SK-N-SH (cell line): ENCODE results near the gene PLEKHG3. TPM values are rescaled to one million over a fixed set of nuclear protein-coding genes. Genes with fewer than 3 reads are reported as not detected.

Experiments used
- CTCF ChIA-PET: fragments of 300-600, 350-600 bp; formaldehyde crosslinking; extraction: SDS; loops from one replicate; lab custom pipeline; 2021; lab: Yijun Ruan, JAX
- POLR2A ChIA-PET: fragments of 350-600 bp; sonication (Branson Sonifier 250); formaldehyde crosslinking; extraction: SDS; loops from one replicate; lab custom pipeline; 2020; ENCODE audit warnings: antibody characterized with exemption, inconsistent platforms; lab: Yijun Ruan, JAX
- DNase-seq: peaks from one replicate; pipeline ENCODE4 v3.0.0; 2012
- H2AFZ ChIP-seq: fragments of 200-600 bp; sonication (generic); 2 replicates; pipeline ENCODE4 v1.8.1; 2016; ENCODE audit warnings: antibody characterized with exemption, mild to moderate bottlenecking, low read depth
- H3F3A ChIP-seq: fragments of 200-600 bp; sonication (generic); replicated peaks from 2 replicates; pipeline ENCODE3; 2016; ENCODE audit warnings: antibody characterized with exemption, mild to moderate bottlenecking; ENCODE audit not compliant: insufficient read depth
- H3K27ac ChIP-seq, 2 experiments: fragments of 200-500 bp in 1 of 2; fragments of 200-600 bp in 1 of 2; sonication (Bioruptor generic) in 1 of 2; sonication (generic), shearing (Covaris generic) in 1 of 2; 2 replicates each; pipeline versions ENCODE4 v1.5.1 to v1.6.1; 2014 to 2016; ENCODE audit warnings: low read depth in 2 of 2, inconsistent platforms in 1 of 2, low read length in 1 of 2, mild to moderate bottlenecking in 1 of 2, mixed read lengths in 1 of 2
- H3K27me3 ChIP-seq: fragments of 200-600 bp; sonication (generic), shearing (Covaris generic); 2 replicates; pipeline ENCODE4 v1.6.1; 2016; ENCODE audit warnings: mixed run types; ENCODE audit not compliant: insufficient read depth
- H3K36me3 ChIP-seq, 2 experiments: fragments of 200-500 bp in 1 of 2; fragments of 200-600 bp in 1 of 2; sonication (Bioruptor generic) in 1 of 2; sonication (generic) in 1 of 2; replicated peaks in 1 of 2; 2 replicates each; pipeline versions ENCODE3 to v1.5.1; 2014 to 2016; ENCODE audit warnings: low read length in 1 of 2, mild to moderate bottlenecking in 1 of 2; ENCODE audit not compliant: insufficient read depth in 2 of 2, control insufficient read depth in 1 of 2
- H3K4me1 ChIP-seq, 2 experiments: fragments of 200-500 bp in 1 of 2; fragments of 200-600 bp in 1 of 2; sonication (Bioruptor generic) in 1 of 2; sonication (generic), shearing (Covaris generic) in 1 of 2; 2 replicates each; pipeline versions ENCODE4 v1.5.1 to v1.6.1; 2014 to 2016; ENCODE audit warnings: low read depth in 1 of 2, low read length in 1 of 2, mixed run types in 1 of 2; ENCODE audit not compliant: insufficient read depth in 2 of 2, control insufficient read depth in 1 of 2
- H3K4me2 ChIP-seq: fragments of 200-600 bp; sonication (generic), shearing (Covaris generic); 2 replicates; pipeline ENCODE4 v1.6.1; 2017; ENCODE audit warnings: mixed run types
- H3K4me3 ChIP-seq, 2 experiments: fragments of 200-500 bp in 1 of 2; fragments of 200-600 bp in 1 of 2; sonication (Bioruptor generic) in 1 of 2; sonication (generic), shearing (Covaris generic) in 1 of 2; 2 replicates each; pipeline versions ENCODE4 v1.5.1 to v1.8.1; 2014 to 2016; ENCODE audit warnings: low read depth in 2 of 2, inconsistent platforms in 1 of 2, low read length in 1 of 2, mild to moderate bottlenecking in 1 of 2, mixed read lengths in 1 of 2, moderate library complexity in 1 of 2
- H3K79me2 ChIP-seq: fragments of 200-600 bp; sonication (generic); 2 replicates; pipeline ENCODE4 v1.8.1; 2017; ENCODE audit warnings: mild to moderate bottlenecking; ENCODE audit not compliant: insufficient read depth
- H3K9ac ChIP-seq: fragments of 200-600 bp; sonication (generic); 2 replicates; pipeline ENCODE4 v1.6.1; 2017; ENCODE audit warnings: mixed run types
- H3K9me2 ChIP-seq: fragments of 200-600 bp; sonication (generic); 2 replicates; pipeline ENCODE4 v1.6.1; 2017; ENCODE audit warnings: mixed run types
- H3K9me3 ChIP-seq: fragments of 200-600 bp; sonication (generic); 2 replicates; pipeline ENCODE4 v1.6.1; 2017; ENCODE audit warnings: mixed run types, mild to moderate bottlenecking, moderate library complexity
- H4K20me1 ChIP-seq: fragments of 200-600 bp; sonication (generic); 2 replicates; pipeline ENCODE4 v1.6.1; 2017; ENCODE audit warnings: mild to moderate bottlenecking, mixed run types; ENCODE audit not compliant: insufficient read depth
- CHD2 ChIP-seq: fragments of 150-350 bp; IDR thresholded peaks from 2 replicates; pipeline ENCODE4 v1.6.1; 2018; ENCODE audit warnings: low read length; ENCODE audit not compliant: partially characterized antibody
- FOSL2 ChIP-seq: IDR thresholded peaks from 2 replicates; pipeline ENCODE4 v1.4.0; 2012; ENCODE audit warnings: low read depth, mild to moderate bottlenecking, moderate library complexity, borderline replicate concordance
- GATA2 ChIP-seq: sonication (generic); formaldehyde crosslinking; IDR thresholded peaks from 2 replicates; pipeline ENCODE4 v1.5.0; 2020; ENCODE audit warnings: mild to moderate bottlenecking, missing genetic modification reagents
- JUND ChIP-seq: IDR thresholded peaks from 2 replicates; pipeline ENCODE4 v1.4.0; 2012
- MXI1 ChIP-seq: IDR thresholded peaks from 2 replicates; pipeline ENCODE4 v1.6.1; 2012; ENCODE audit warnings: mild to moderate bottlenecking, low read depth, low read length, improper control_type of control experiment
- NFIC ChIP-seq: IDR thresholded peaks from 2 replicates; pipeline ENCODE4 v1.4.0; 2012; ENCODE audit warnings: borderline replicate concordance
- POLR2AphosphoS5 ChIP-seq: IDR thresholded peaks from 2 replicates; pipeline ENCODE4 v1.6.1; 2012; ENCODE audit warnings: low read depth, low read length
- RXRA ChIP-seq: IDR thresholded peaks from 2 replicates; pipeline ENCODE4 v1.4.0; 2012; ENCODE audit warnings: low read depth, mild to moderate bottlenecking, borderline replicate concordance
- TCF12 ChIP-seq: IDR thresholded peaks from 2 replicates; pipeline ENCODE4 v1.4.0; 2012
- TEAD4 ChIP-seq: IDR thresholded peaks from 2 replicates; pipeline ENCODE4 v1.4.0; 2012; ENCODE audit warnings: mild to moderate bottlenecking, borderline replicate concordance; ENCODE audit not compliant: insufficient read depth
- YY1 ChIP-seq: IDR thresholded peaks from 2 replicates; pipeline ENCODE4 v1.4.0; 2012; ENCODE audit warnings: low read depth, mild to moderate bottlenecking
- WGBS: methylation state at CpG from one replicate; pipeline ENCODE4 v1.1.6; 2017; ENCODE audit warnings: low lambda C conversion rate; 5-methylcytosine and 5-hydroxymethylcytosine counted together
- polyA plus RNA-seq, 3 experiments: library from polyadenylated mRNA; depleted of rRNA; stranded (reverse); fragments of >200 nt; gene quantifications; 2 replicates each; pipeline ENCODE4 v1.2.3, GENCODE V29; 2012
- TF ChIP-seq, protein P1 (sequence below): IDR thresholded peaks from 2 replicates; pipeline ENCODE4 v1.4.0; 2012; ENCODE audit warnings: low read depth, borderline replicate concordance
- TF ChIP-seq, protein P2 (sequence below): IDR thresholded peaks from 2 replicates; pipeline ENCODE4 v1.4.0; 2012; ENCODE audit warnings: low read depth
- TF ChIP-seq, protein P3 (sequence below): IDR thresholded peaks from 2 replicates; pipeline ENCODE4 v1.6.1; 2012; ENCODE audit warnings: mild to moderate bottlenecking, low read depth, low read length, moderate library complexity

PLEKHG3 gene
- polyA plus RNA-seq, 1 of the 3 experiments (the other 2 are of a cell fraction) = 5.1 TPM

DNA sequence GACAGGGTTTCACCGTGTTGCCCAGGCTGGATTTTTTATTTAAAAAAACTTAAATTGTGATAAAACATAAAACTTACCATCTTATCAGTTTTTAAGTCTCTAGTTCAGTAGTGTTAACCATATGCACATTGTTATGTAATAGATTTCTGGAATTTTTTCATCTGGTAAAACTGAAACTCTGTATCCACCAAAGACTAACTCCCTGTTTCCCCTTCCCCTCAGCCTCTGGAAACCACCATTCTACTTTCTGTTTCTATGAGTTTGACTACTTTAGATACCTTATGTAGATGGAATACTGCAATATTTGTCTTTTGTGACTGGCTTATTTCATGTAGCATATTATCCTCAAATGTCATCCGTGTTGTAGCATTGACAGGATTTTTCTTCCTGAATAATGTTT lies 12.8 kb upstream of the PLEKHG3 start:
- TF ChIP-seq, protein P1, sequence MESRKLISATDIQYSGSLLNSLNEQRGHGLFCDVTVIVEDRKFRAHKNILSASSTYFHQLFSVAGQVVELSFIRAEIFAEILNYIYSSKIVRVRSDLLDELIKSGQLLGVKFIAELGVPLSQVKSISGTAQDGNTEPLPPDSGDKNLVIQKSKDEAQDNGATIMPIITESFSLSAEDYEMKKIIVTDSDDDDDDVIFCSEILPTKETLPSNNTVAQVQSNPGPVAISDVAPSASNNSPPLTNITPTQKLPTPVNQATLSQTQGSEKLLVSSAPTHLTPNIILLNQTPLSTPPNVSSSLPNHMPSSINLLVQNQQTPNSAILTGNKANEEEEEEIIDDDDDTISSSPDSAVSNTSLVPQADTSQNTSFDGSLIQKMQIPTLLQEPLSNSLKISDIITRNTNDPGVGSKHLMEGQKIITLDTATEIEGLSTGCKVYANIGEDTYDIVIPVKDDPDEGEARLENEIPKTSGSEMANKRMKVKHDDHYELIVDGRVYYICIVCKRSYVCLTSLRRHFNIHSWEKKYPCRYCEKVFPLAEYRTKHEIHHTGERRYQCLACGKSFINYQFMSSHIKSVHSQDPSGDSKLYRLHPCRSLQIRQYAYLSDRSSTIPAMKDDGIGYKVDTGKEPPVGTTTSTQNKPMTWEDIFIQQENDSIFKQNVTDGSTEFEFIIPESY = no peak
- no peak for TF ChIP-seq JUND
- no peak for TF ChIP-seq FOSL2
- no peak for TF ChIP-seq MXI1
- no peak for TF ChIP-seq TEAD4
- TF ChIP-seq GATA2 (CRISPR knock-in tag) = no peak
- peaks cover 0 to 8% of the 10 kb centered on the region in 2 experiments; a peak in 1 of 4 replicates for H3K4me1 ChIP-seq
- 60% methylated on average over 2 of the region's 2 CpGs for WGBS
- DNase-seq = no peak
- H3F3A ChIP-seq = no peaks in the 10 kb centered on the region
- no peaks in the 10 kb centered on the region for H3K9me2 ChIP-seq
- no peak overlapping the region for H2AFZ ChIP-seq
- ChIA-PET POLR2A (interaction anchor here (1.1 kb wide), 1 partner anchor 13 kb away, joined by 4 read pairs; the partner anchor contains the start of gene PLEKHG3), CTCF (interaction anchor here (1.6 kb wide), 1 partner anchor 200 kb away, joined by 4 read pairs; no protein-coding TSS in a partner anchor)
- no peaks in the 10 kb centered on the region for H3K9me3 ChIP-seq
- peaks cover 10% of the 10 kb centered on the region; the same call in 1 of the 2 replicates for H3K27me3 ChIP-seq
- no peak overlapping the region for H3K4me3 ChIP-seq
- H3K27ac ChIP-seq = no peak overlapping the region
- H4K20me1 ChIP-seq = no peaks in the 10 kb centered on the region
- H3K4me2 ChIP-seq = no peak overlapping the region
- no peak overlapping the region for H3K9ac ChIP-seq
- H3K36me3 ChIP-seq = no peaks in the 10 kb centered on the region
- no peaks in the 10 kb centered on the region for H3K79me2 ChIP-seq

DNA sequence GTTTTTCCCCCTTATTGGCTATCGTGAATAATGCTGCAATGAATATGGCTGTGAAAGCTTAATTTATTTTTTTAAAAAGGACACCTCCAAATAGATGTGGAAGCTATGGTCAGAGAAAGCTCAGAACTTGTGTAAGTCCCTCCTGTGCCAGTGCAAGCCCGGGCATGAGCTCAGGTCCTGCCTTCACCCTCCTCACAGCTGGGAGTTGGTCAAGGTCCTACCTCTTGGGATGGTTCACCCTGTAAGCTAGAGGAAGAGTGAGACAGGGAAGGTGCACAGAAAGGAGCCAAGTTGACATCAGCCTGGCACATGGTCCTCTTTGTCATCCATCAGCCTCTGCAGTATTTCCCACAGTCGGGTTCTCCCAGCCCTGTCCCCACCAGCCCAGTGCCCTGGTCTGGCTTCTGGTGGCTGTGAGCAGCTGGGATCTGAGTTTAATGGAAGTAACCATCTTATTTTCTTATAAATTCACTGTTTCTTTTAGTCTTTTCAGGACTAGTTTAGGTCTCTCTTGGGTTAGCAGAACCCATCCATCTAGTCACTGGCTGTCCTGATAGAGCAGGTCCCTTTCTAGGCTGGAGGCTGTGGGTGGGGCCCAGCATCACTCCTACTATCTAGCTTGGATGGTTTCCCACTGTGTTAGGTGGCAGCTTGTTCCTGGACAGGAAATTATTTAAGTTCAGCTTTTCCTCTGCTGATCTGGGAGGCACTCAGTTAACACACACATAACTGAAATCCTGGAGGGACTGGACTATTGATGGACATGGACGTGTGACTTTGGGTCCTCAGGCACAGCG lies 11.8 kb upstream of the PLEKHG3 start:
- no peak for DNase-seq
- no peaks in the 10 kb centered on the region for H3K79me2 ChIP-seq
- ChIA-PET CTCF (interaction anchor here (0.8 to 1.7 kb wide), 3 partner anchors 20 to 199 kb away, joined by 3 to 5 read pairs (median 4); no protein-coding TSS in a partner anchor), POLR2A (interaction anchor here (1.1 kb wide), 1 partner anchor 12 kb away, joined by 4 read pairs; the partner anchor contains the start of gene PLEKHG3)
- 77% methylated on average over 5 of the region's 5 CpGs for WGBS
- H3K9ac ChIP-seq = no peak overlapping the region
- H3K4me3 ChIP-seq = no peak overlapping the region
- no peaks in the 10 kb centered on the region for H3K9me2 ChIP-seq
- no peaks in the 10 kb centered on the region for H3K36me3 ChIP-seq
- H3K27ac ChIP-seq = no peak overlapping the region
- H4K20me1 ChIP-seq = no peaks in the 10 kb centered on the region
- H3K9me3 ChIP-seq = no peaks in the 10 kb centered on the region
- H3K4me2 ChIP-seq = no peak overlapping the region
- no peaks in the 10 kb centered on the region for H3F3A ChIP-seq
- TF ChIP-seq NFIC = no peak
- no peak for TF ChIP-seq MXI1
- no peak for TF ChIP-seq RXRA
- no peak for TF ChIP-seq CHD2
- TF ChIP-seq, protein P2, sequence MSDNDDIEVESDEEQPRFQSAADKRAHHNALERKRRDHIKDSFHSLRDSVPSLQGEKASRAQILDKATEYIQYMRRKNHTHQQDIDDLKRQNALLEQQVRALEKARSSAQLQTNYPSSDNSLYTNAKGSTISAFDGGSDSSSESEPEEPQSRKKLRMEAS = no peak
- TF ChIP-seq YY1 = no peak
- no peak for TF ChIP-seq POLR2AphosphoS5
- no peak for TF ChIP-seq TEAD4
- no peak for TF ChIP-seq TCF12
- TF ChIP-seq, protein P3, sequence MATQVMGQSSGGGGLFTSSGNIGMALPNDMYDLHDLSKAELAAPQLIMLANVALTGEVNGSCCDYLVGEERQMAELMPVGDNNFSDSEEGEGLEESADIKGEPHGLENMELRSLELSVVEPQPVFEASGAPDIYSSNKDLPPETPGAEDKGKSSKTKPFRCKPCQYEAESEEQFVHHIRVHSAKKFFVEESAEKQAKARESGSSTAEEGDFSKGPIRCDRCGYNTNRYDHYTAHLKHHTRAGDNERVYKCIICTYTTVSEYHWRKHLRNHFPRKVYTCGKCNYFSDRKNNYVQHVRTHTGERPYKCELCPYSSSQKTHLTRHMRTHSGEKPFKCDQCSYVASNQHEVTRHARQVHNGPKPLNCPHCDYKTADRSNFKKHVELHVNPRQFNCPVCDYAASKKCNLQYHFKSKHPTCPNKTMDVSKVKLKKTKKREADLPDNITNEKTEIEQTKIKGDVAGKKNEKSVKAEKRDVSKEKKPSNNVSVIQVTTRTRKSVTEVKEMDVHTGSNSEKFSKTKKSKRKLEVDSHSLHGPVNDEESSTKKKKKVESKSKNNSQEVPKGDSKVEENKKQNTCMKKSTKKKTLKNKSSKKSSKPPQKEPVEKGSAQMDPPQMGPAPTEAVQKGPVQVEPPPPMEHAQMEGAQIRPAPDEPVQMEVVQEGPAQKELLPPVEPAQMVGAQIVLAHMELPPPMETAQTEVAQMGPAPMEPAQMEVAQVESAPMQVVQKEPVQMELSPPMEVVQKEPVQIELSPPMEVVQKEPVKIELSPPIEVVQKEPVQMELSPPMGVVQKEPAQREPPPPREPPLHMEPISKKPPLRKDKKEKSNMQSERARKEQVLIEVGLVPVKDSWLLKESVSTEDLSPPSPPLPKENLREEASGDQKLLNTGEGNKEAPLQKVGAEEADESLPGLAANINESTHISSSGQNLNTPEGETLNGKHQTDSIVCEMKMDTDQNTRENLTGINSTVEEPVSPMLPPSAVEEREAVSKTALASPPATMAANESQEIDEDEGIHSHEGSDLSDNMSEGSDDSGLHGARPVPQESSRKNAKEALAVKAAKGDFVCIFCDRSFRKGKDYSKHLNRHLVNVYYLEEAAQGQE = no peak
- peaks cover 0 to 8% of the 10 kb centered on the region in 2 experiments; a peak in 1 of 4 replicates for H3K4me1 ChIP-seq
- H2AFZ ChIP-seq = no peak overlapping the region
- peaks cover 13% of the 10 kb centered on the region for H3K27me3 ChIP-seq
